Body of pancreas (tissue), 4 donors: Measurements from ENCODE around the gene EDC4. TPM values are rescaled to one million over a fixed set of nuclear protein-coding genes. Genes with fewer than 3 reads are reported as not detected.

Experiments used
- ATAC-seq: fragments of 150-250 bp; one replicate; pipeline ENCODE4 v1.9.1; 2016
- DNase-seq, 4 donors: peaks; one replicate each; pipeline ENCODE4 v3.0.0-alpha.2; 2019
- H3K27ac ChIP-seq, 4 donors: fragments of 200-600 bp; sonication (generic); 1 replicate in 3 of 4; 2 replicates in 1 of 4; pipeline versions ENCODE4 v1.5.1 to v1.6.1; 2016 to 2019; ENCODE audit warnings: mild to moderate bottlenecking in 1 of 4, mixed read lengths in 1 of 4, moderate library complexity in 1 of 4
- H3K27me3 ChIP-seq, 2 donors: fragments of 200-600 bp; sonication (generic); one replicate each; pipeline ENCODE4 v1.6.0; 2016; ENCODE audit warnings: mild to moderate bottlenecking in 1 of 2
- H3K36me3 ChIP-seq, 2 donors: fragments of 200-600 bp; sonication (generic); replicated peaks in 1 of 2; 2 replicates each; pipeline ENCODE4 v1.5.1; 2016; ENCODE audit warnings: low read depth in 2 of 2; ENCODE audit not compliant: insufficient read depth in 1 of 2
- H3K4me1 ChIP-seq: fragments of 200-600 bp; sonication (generic); one replicate; pipeline ENCODE4 v1.6.0; 2016
- H3K4me3 ChIP-seq, 2 donors: fragments of 200-600 bp; sonication (generic); 1 replicate in 1 of 2; 2 replicates in 1 of 2; pipeline ENCODE4 v1.5.1; 2016 to 2019
- H3K9me3 ChIP-seq, 3 donors: fragments of 200-600 bp; sonication (generic); 1 replicate in 2 of 3; 2 replicates in 1 of 3; pipeline ENCODE4 v1.5.1; 2016
- POLR2A ChIP-seq, 3 donors: fragments of 450-650 bp; IDR thresholded peaks; one replicate each; pipeline ENCODE4 v1.6.1; 2016; ENCODE audit warnings: antibody characterized with exemption in 3 of 3, mild to moderate bottlenecking in 2 of 3
- WGBS, 2 donors: methylation state at CpG; one replicate each; pipeline ENCODE4 v1.1.5; 2017; 5-methylcytosine and 5-hydroxymethylcytosine counted together
- intact Hi-C: fragments of 100-400 bp; cut with DNase I; formaldehyde crosslinking; loops from one replicate; pipeline ENCODE4 v1.15.1; 2023
- total RNA-seq, 2 donors: library from RNA; depleted of rRNA; stranded (reverse); fragments of >200 nt; gene quantifications; one replicate each; pipeline ENCODE4 v1.1.0, GENCODE V29; 2016
- TF ChIP-seq, protein P1 (sequence below), 7 experiments: fragments of 450-650 bp in 4 of 7; fragments of 200-600 bp in 3 of 7; sonication (generic) in 3 of 7; IDR thresholded peaks; one replicate each; pipeline ENCODE4 v1.5.1; 2016 to 2019; ENCODE audit warnings: antibody characterized with exemption in 7 of 7

EDC4 gene
- total RNA-seq, 2 donors from 2014 or later, result 26.7 to 55.7 TPM

DNA sequence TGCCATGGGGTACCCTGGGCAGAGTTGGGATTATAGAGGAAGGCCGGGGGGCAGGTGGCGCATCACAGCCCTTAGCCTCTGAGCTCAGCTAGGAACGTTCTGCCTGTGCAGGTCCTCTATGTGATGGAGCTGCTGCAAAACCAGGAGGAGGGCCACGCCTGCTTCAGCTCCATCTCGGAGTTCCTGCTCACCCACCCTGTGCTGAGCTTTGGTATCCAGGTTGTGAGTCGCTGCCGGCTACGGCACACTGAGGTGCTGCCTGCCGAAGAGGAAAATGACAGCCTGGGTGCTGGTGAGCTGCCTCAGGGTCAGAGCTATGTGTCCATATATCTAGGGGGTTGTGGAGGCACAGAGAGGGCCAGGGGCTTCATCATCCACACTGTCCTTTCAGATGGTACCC, 6.0 kb downstream of the EDC4 start:
- Histone ChIP-seq H3K27me3 (no peaks in the 10 kb centered on the region), H3K36me3 (peaks cover 21 to 46% of the 10 kb centered on the region in 2 donors), H3K4me1 (peaks cover 16% of the 10 kb centered on the region), H3K9me3 (no peaks in the 10 kb centered on the region), H3K4me3 (no peak overlapping the region), H3K27ac (no peak overlapping the region)
- 95 to 100% methylated on average over 2 to 9 of the region's 9 CpGs for WGBS, 2 donors
- ATAC-seq (no peak), DNase-seq (no peak)
- TF ChIP-seq, protein P1, sequence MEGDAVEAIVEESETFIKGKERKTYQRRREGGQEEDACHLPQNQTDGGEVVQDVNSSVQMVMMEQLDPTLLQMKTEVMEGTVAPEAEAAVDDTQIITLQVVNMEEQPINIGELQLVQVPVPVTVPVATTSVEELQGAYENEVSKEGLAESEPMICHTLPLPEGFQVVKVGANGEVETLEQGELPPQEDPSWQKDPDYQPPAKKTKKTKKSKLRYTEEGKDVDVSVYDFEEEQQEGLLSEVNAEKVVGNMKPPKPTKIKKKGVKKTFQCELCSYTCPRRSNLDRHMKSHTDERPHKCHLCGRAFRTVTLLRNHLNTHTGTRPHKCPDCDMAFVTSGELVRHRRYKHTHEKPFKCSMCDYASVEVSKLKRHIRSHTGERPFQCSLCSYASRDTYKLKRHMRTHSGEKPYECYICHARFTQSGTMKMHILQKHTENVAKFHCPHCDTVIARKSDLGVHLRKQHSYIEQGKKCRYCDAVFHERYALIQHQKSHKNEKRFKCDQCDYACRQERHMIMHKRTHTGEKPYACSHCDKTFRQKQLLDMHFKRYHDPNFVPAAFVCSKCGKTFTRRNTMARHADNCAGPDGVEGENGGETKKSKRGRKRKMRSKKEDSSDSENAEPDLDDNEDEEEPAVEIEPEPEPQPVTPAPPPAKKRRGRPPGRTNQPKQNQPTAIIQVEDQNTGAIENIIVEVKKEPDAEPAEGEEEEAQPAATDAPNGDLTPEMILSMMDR (IDR thresholded peaks at IDR 0.05), result no peak
- TF ChIP-seq POLR2A (IDR thresholded peaks at IDR 0.05), result no peak
- intact Hi-C loops, result no loop called here

GRCh38 chr16:67879462-67879861, 6.6 kb downstream of the EDC4 start:
- no peak for DNase-seq
- TF ChIP-seq, protein P1 (IDR thresholded peaks at IDR 0.05), result no peak
- no peak for TF ChIP-seq POLR2A (IDR thresholded peaks at IDR 0.05)

GRCh38 chr16:67879936-67880335, 7.1 kb downstream of the EDC4 start:
- no peak for TF ChIP-seq POLR2A (IDR thresholded peaks at IDR 0.05)
- TF ChIP-seq, protein P1 (IDR thresholded peaks at IDR 0.05), result no peak
- intact Hi-C loops, result loop anchor here (5.0 kb wide), 1 partner anchor 42 kb away; no protein-coding TSS in a partner anchor
- H3K9me3 ChIP-seq, result no peaks in the 10 kb centered on the region
- 58 to 91% methylated on average over 2 to 5 of the region's 5 CpGs for WGBS, 2 donors
- no peak overlapping the region for H3K4me3 ChIP-seq
- DNase-seq (no peak), ATAC-seq (no peak)
- peaks cover 21 to 46% of the 10 kb centered on the region in 2 donors for H3K36me3 ChIP-seq
- no peaks in the 10 kb centered on the region for H3K27me3 ChIP-seq
- H3K4me1 ChIP-seq, result peaks cover 5% of the 10 kb centered on the region
- no peak overlapping the region for H3K27ac ChIP-seq

More at GRCh38 chr16:67879462-67879861, 6.6 kb downstream of the EDC4 start:
- no peak for ATAC-seq
- H3K4me3 ChIP-seq, result no peak overlapping the region
- H3K9me3 ChIP-seq, result no peaks in the 10 kb centered on the region
- no peaks in the 10 kb centered on the region for H3K27me3 ChIP-seq
- peaks cover 21 to 46% of the 10 kb centered on the region in 2 donors for H3K36me3 ChIP-seq
- intact Hi-C loops, result no loop called here
- 82 to 88% methylated on average over 2 to 12 of the region's 12 CpGs for whole genome bisulfite sequencing, 2 donors
- no peak overlapping the region for H3K27ac ChIP-seq
- H3K4me1 ChIP-seq, result peaks cover 10% of the 10 kb centered on the region

GRCh38 chr16:67880584-67880983, 7.7 kb downstream of the EDC4 start:
- Histone ChIP-seq H3K4me1 (no peaks in the 10 kb centered on the region), H3K27ac (no peak overlapping the region), H3K4me3 (no peak overlapping the region), H3K27me3 (no peaks in the 10 kb centered on the region), H3K9me3 (no peaks in the 10 kb centered on the region), H3K36me3 (peaks cover 21 to 46% of the 10 kb centered on the region in 2 donors)
- ATAC-seq (no peak), DNase-seq (no peak)
- 87 to 88% methylated on average over 3 to 13 of the region's 13 CpGs for WGBS, 2 donors
- intact Hi-C loops, result loop anchor here (5.0 kb wide), 1 partner anchor 42 kb away; no protein-coding TSS in a partner anchor
- TF ChIP-seq POLR2A (IDR thresholded peaks at IDR 0.05), result no peak

GRCh38 chr16:67881621-67882161, 8.8 kb downstream of the EDC4 start:
- Histone ChIP-seq H3K27me3 (no peaks in the 10 kb centered on the region), H3K27ac (no peak overlapping the region), H3K9me3 (no peaks in the 10 kb centered on the region), H3K4me3 (no peak overlapping the region), H3K4me1 (no peaks in the 10 kb centered on the region), H3K36me3 (peaks cover 21 to 46% of the 10 kb centered on the region in 2 donors)
- TF ChIP-seq, protein P1 (IDR thresholded peaks at IDR 0.05), result no peak
- TF ChIP-seq POLR2A (IDR thresholded peaks at IDR 0.05), result no peak
- DNase-seq (peak in 1 of 4 donors; percentile 34), ATAC-seq (no peak)
- intact Hi-C loops, result loop anchor here (5.0 kb wide), 1 partner anchor 41 kb away; no protein-coding TSS in a partner anchor
- WGBS, 2 donors, result 89 to 98% methylated on average over 16 to 21 of the region's 21 CpGs
